Measurements from ENCODE around the gene MAPK12.

Gene MAPK12

GRCh38 chr22:50261615-50262459 is at the start of gene MAPK12:
TSS of gene MAPK12 (minus strand) at chr22:50261683. CDS start at chr22:50261509, 174 bp downstream.
- no peak for DNase-seq (ENCODE audit: low read depth, low spot score)

GRCh38 chr22:50310949-50311444 is 49.5 kb upstream of the MAPK12 start:
- no peak for DNase-seq (ENCODE audit: low read depth, low spot score)

GRCh38 chr22:50310031-50310722 is 48.7 kb upstream of the MAPK12 start:
- no peak for DNase-seq (ENCODE audit: low read depth, low spot score)

- DNase-seq (ENCODE audit: low read depth, low spot score): no peak
These were observed 48.1 kb upstream of the MAPK12 start for GRCh38 chr22:50309601-50309991.

GRCh38 chr22:50308986-50309600 is 47.6 kb upstream of the MAPK12 start:
- DNase-seq (ENCODE audit: low read depth, low spot score): no peak

GRCh38 chr22:50308597-50308935 is 47.1 kb upstream of the MAPK12 start:
- no peak for DNase-seq (ENCODE audit: low read depth, low spot score)

GRCh38 chr22:50307890-50308596 is 46.6 kb upstream of the MAPK12 start:
- no peak for DNase-seq (ENCODE audit: low read depth, low spot score)

- no peak for DNase-seq (ENCODE audit: low read depth, low spot score)
These were observed 45.6 kb upstream of the MAPK12 start, which contains the start of gene PLXNB2 for GRCh38 chr22:50306753-50307749. TSS of gene PLXNB2 (minus strand) at chr22:50307646. CDS start at chr22:50290584, 17,062 bp downstream.

GRCh38 chr22:50305923-50306566 is 44.6 kb upstream of the MAPK12 start:
- peak; percentile 53 for DNase-seq (ENCODE audit: low read depth, low spot score)

GRCh38 chr22:50305393-50305922 is 44.0 kb upstream of the MAPK12 start:
- DNase-seq (ENCODE audit: low read depth, low spot score): no peak

GRCh38 chr22:50304528-50305392 is 43.3 kb upstream of the MAPK12 start:
- DNase-seq (ENCODE audit: low read depth, low spot score): no peak

GRCh38 chr22:50303848-50304527 is 42.5 kb upstream of the MAPK12 start:
- DNase-seq (ENCODE audit: low read depth, low spot score): no peak

GRCh38 chr22:50303515-50303847 is 42.0 kb upstream of the MAPK12 start:
- DNase-seq (ENCODE audit: low read depth, low spot score): no peak

- no peak for DNase-seq (ENCODE audit: low read depth, low spot score)
These were observed 41.1 kb upstream of the MAPK12 start for GRCh38 chr22:50302564-50302963.

GRCh38 chr22:50302041-50302541 is 40.6 kb upstream of the MAPK12 start:
- DNase-seq (ENCODE audit: low read depth, low spot score): no peak

- no peak for DNase-seq (ENCODE audit: low read depth, low spot score)
These were observed 40.1 kb upstream of the MAPK12 start for GRCh38 chr22:50301581-50301991.

- DNase-seq (ENCODE audit: low read depth, low spot score): no peak
These were observed 39.3 kb upstream of the MAPK12 start for GRCh38 chr22:50300620-50301257.
